ENCODE data around the gene GGT7. TPM values are rescaled to one million over a fixed set of nuclear protein-coding genes. Genes with fewer than 3 reads are reported as not detected.

GGT7 gene
- total and polyA plus RNA-seq, 9 of the 15 experiments (the other 6 are each of a cell fraction or from before 2014, with no cell fraction given): 0.04 to 18.3 (median 5.9) TPM

DNA sequence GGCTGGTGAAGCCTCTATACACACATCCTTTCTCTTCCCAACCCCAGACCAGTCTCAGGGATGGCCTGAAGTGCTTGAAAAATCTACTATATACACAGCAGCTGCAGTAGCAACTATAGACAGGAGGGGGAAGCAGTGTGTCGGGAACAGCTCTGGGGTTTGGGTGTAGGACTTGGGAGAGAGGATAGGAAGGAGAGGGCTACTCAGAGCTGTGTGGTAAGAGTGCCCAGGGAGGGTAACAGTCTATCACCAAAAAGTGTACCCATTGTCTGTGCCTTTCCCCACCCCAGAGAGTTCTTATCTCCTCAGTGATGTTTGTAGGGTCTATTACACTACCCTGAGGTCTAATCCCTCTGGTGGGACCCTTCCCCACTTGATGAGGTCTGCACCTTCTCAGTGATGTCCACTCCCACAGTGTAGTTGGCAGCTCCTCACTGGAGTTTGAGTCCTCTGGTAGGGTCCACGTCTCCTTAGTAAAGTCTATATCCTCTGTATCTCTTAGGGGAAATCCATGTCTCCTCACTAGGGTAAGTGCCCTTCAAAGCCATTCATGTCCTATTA, 1.5 kb upstream of the GGT7 start (continued):
- no peak for TF ChIP-seq NFATC3 (IDR thresholded peaks at IDR 0.05)
- TF ChIP-seq, protein P1, sequence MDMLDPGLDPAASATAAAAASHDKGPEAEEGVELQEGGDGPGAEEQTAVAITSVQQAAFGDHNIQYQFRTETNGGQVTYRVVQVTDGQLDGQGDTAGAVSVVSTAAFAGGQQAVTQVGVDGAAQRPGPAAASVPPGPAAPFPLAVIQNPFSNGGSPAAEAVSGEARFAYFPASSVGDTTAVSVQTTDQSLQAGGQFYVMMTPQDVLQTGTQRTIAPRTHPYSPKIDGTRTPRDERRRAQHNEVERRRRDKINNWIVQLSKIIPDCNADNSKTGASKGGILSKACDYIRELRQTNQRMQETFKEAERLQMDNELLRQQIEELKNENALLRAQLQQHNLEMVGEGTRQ (CRISPR knock-in tag; IDR thresholded peaks at IDR 0.05): no peak
- peak in 1 of 2 experiments; percentile 25; a peak in 1 of 4 replicates for TF ChIP-seq ARNT (IDR thresholded peaks at IDR 0.05)
- no peak for TF ChIP-seq ZNF347 (CRISPR knock-in tag; IDR thresholded peaks at IDR 0.05; ENCODE audit: low read depth)
- peak; percentile 64; the same call in 1 of the 2 replicates for TF ChIP-seq STAG1 (CRISPR knock-in tag; IDR thresholded peaks at IDR 0.05; ENCODE audit: borderline replicate concordance)
- TF ChIP-seq, protein P2, sequence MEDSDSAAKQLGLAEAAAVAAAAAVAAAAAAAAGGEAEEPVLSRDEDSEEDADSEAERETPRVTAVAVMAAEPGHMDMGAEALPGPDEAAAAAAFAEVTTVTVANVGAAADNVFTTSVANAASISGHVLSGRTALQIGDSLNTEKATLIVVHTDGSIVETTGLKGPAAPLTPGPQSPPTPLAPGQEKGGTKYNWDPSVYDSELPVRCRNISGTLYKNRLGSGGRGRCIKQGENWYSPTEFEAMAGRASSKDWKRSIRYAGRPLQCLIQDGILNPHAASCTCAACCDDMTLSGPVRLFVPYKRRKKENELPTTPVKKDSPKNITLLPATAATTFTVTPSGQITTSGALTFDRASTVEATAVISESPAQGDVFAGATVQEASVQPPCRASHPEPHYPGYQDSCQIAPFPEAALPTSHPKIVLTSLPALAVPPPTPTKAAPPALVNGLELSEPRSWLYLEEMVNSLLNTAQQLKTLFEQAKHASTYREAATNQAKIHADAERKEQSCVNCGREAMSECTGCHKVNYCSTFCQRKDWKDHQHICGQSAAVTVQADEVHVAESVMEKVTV (CRISPR knock-in tag; IDR thresholded peaks at IDR 0.05): peak; percentile 90
- TF ChIP-seq RBM22 (IDR thresholded peaks at IDR 0.05; ENCODE audit: low read depth, low read length, poor library complexity, severe bottlenecking): no peak
- TF ChIP-seq ETV5 (CRISPR knock-in tag; IDR thresholded peaks at IDR 0.05; ENCODE audit: low read depth): no peak
- TF ChIP-seq FOXA3 (CRISPR knock-in tag; conservative IDR thresholded peaks at IDR 0.05 in 1 of 2, IDR thresholded peaks at IDR 0.05 in 1 of 2): 0 out of 4 replicates have a peak, but pooled peaks of 1 of the 2 experiments have one; percentile 26
- TF ChIP-seq GABPA (tag; conservative IDR thresholded peaks at IDR 0.05; ENCODE audit: low read depth): no peak
